B cell (primary cell): ENCODE data around the gene HSBP1L1. TPM values are rescaled to one million over a fixed set of nuclear protein-coding genes. Genes with fewer than 3 reads are reported as not detected.
A peak's percentile ranks its signal among the peaks of the same experiment; 100 is the strongest.

Source experiments
- ATAC-seq: fragments of 200-7000 bp; cut with Tn5 transposase; one replicate; pipeline ENCODE4 v1.10.0; 2021; ENCODE audit warnings: low read depth, mild to moderate bottlenecking, moderate number of reproducible peaks, moderate library complexity
- CTCF ChIA-PET: fragments of 350-600 bp; sonication (Branson Sonifier 250); formaldehyde crosslinking; loops from one replicate; lab custom pipeline; 2021; ENCODE audit warnings: antibody characterized with exemption, inconsistent platforms; lab: Charles Lee
- POLR2A ChIA-PET: fragments of 350-600 bp; sonication (Branson Sonifier 250); formaldehyde crosslinking; loops from one replicate; lab custom pipeline; 2021; ENCODE audit warnings: antibody characterized with exemption; lab: Charles Lee
- DNase-seq: peaks from one replicate; pipeline ENCODE4 v3.0.0; 2013
- H2AFZ ChIP-seq: 2 replicates; pipeline ENCODE4 v1.6.1; 2012; ENCODE audit warnings: mild to moderate bottlenecking, low read depth, low read length; ENCODE audit not compliant: insufficient read depth, poor library complexity, severe bottlenecking
- H3K27ac ChIP-seq, 2 donors: 1 replicate in 1 of 2; 2 replicates in 1 of 2; pipeline ENCODE4 v1.5.1; 2012 to 2013; ENCODE audit warnings: low read length in 2 of 2, mild to moderate bottlenecking in 2 of 2, moderate library complexity in 1 of 2
- H3K27me3 ChIP-seq, 4 experiments: fragments of 200-600 bp in 1 of 4; sonication (generic) in 1 of 4; replicated peaks in 1 of 4; 1 replicate in 2 of 4; 2 replicates in 2 of 4; pipeline versions ENCODE4 v1.6.1 to v1.7.0; 2013 to 2016; ENCODE audit warnings: low read length in 3 of 4, mild to moderate bottlenecking in 2 of 4, mixed read lengths in 1 of 4, moderate library complexity in 1 of 4; ENCODE audit not compliant: insufficient read depth in 4 of 4, control insufficient read depth in 3 of 4; ENCODE audit errors: control extremely low read depth in 1 of 4
- H3K36me3 ChIP-seq, 2 experiments: replicated peaks in 1 of 2; 1 replicate in 1 of 2; 2 replicates in 1 of 2; pipeline versions ENCODE4 v1.6.1 to v1.7.1; 2013; ENCODE audit warnings: low read length in 1 of 2; ENCODE audit not compliant: insufficient read depth in 2 of 2, control insufficient read depth in 1 of 2; ENCODE audit errors: control extremely low read depth in 1 of 2, extremely low read depth in 1 of 2
- H3K4me1 ChIP-seq, 2 donors: fragments of 200-600 bp in 1 of 2; sonication (generic) in 1 of 2; 1 replicate in 1 of 2; 2 replicates in 1 of 2; pipeline versions ENCODE4 v1.5.1 to v1.6.1; 2013 to 2017; ENCODE audit warnings: low read length in 2 of 2; ENCODE audit not compliant: control insufficient read depth in 2 of 2, insufficient read depth in 2 of 2
- H3K4me2 ChIP-seq: replicated peaks from 2 replicates; pipeline ENCODE3; 2012; ENCODE audit warnings: mild to moderate bottlenecking, low read depth, low read length; ENCODE audit not compliant: poor library complexity, severe bottlenecking
- H3K4me3 ChIP-seq, 5 experiments: fragments of 200-600 bp in 1 of 5; sonication (generic) in 1 of 5; 1 replicate in 3 of 5; 2 replicates in 2 of 5; pipeline versions ENCODE4 v1.5.1 to v1.7.0; 2011 to 2016; ENCODE audit warnings: low read length in 4 of 5, mild to moderate bottlenecking in 4 of 5, low read depth in 2 of 5, control low read depth in 1 of 5, moderate library complexity in 1 of 5; ENCODE audit not compliant: insufficient read depth in 1 of 5; ENCODE audit errors: control extremely low read depth in 1 of 5, extremely low read depth in 1 of 5
- H3K79me2 ChIP-seq: fragments of 200-600 bp; sonication (generic); one replicate; pipeline ENCODE4 v1.6.0; 2016; ENCODE audit warnings: low read length; ENCODE audit not compliant: control insufficient read depth, insufficient read depth
- H3K9ac ChIP-seq: fragments of 200-600 bp; sonication (generic); 2 replicates; pipeline ENCODE4 v1.6.1; 2017; ENCODE audit warnings: mild to moderate bottlenecking, low read length, moderate library complexity
- H3K9me3 ChIP-seq, 3 donors: one replicate each; pipeline versions ENCODE4 v1.6.1 to v1.7.1; 2013; ENCODE audit warnings: low read length in 2 of 3; ENCODE audit not compliant: control insufficient read depth in 2 of 3, insufficient read depth in 1 of 3; ENCODE audit errors: control extremely low read depth in 1 of 3
- H4K20me1 ChIP-seq: 2 replicates; pipeline ENCODE4 v1.6.0; 2012; ENCODE audit warnings: mild to moderate bottlenecking, low read length; ENCODE audit not compliant: insufficient read depth, control insufficient read depth, poor library complexity, severe bottlenecking
- H3K27ac Mint-ChIP-seq: one replicate; pipeline ENCODE4 v1.8.0; 2021; ENCODE audit warnings: mixed read lengths
- H3K27me3 Mint-ChIP-seq: one replicate; pipeline ENCODE4 v1.8.0; 2021; ENCODE audit warnings: mixed read lengths
- H3K4me1 Mint-ChIP-seq: one replicate; pipeline ENCODE4 v1.8.0; 2021; ENCODE audit warnings: mixed read lengths
- H3K4me3 Mint-ChIP-seq: one replicate; pipeline ENCODE4 v1.8.0; 2021; ENCODE audit warnings: mixed read lengths
- H3K9me3 Mint-ChIP-seq: one replicate; pipeline ENCODE4 v1.8.0; 2022; ENCODE audit warnings: mixed read lengths; ENCODE audit not compliant: insufficient read depth
- EZH2 ChIP-seq: IDR thresholded peaks from 2 replicates; pipeline ENCODE4 v1.6.1; 2012; ENCODE audit warnings: borderline replicate concordance, low read depth, mild to moderate bottlenecking, moderate library complexity, low read length; ENCODE audit not compliant: insufficient read depth, poor library complexity, severe bottlenecking
- WGBS: methylation state at CpG from one replicate; pipeline ENCODE4 v1.1.5; 2013; ENCODE audit warnings: missing lambda C conversion rate; ENCODE audit not compliant: insufficient coverage; 5-methylcytosine and 5-hydroxymethylcytosine counted together
- intact Hi-C: fragments of 100-400 bp; cut with micrococcal nuclease; formaldehyde crosslinking; loops from one replicate; pipeline ENCODE4 v1.10.0; 2022
- polyA plus RNA-seq: library from polyadenylated mRNA; depleted of rRNA; stranded (reverse); fragments of >200 nt; gene quantifications from 2 replicates; pipeline ENCODE4 v1.2.3, GENCODE V29; 2012
- total RNA-seq, 2 donors: library from RNA; stranded (reverse); fragments of 120-200 nt in 1 of 2; gene quantifications; 1 replicate in 1 of 2; 2 replicates in 1 of 2; pipeline versions ENCODE4 v1.2.3 to v1.2.4, GENCODE V29; 2013 to 2022
- TF ChIP-seq, protein P1 (sequence below): fragments of 200-600 bp; IDR thresholded peaks from one replicate; pipeline ENCODE4 v1.8.0; 2022; ENCODE audit warnings: antibody characterized with exemption, mild to moderate bottlenecking

The HSBP1L1 gene
- total and polyA plus RNA-seq, 2 donors (not counting 1 experiment from before 2014, with no cell fraction given), result 4.6 to 7.2 TPM

DNA sequence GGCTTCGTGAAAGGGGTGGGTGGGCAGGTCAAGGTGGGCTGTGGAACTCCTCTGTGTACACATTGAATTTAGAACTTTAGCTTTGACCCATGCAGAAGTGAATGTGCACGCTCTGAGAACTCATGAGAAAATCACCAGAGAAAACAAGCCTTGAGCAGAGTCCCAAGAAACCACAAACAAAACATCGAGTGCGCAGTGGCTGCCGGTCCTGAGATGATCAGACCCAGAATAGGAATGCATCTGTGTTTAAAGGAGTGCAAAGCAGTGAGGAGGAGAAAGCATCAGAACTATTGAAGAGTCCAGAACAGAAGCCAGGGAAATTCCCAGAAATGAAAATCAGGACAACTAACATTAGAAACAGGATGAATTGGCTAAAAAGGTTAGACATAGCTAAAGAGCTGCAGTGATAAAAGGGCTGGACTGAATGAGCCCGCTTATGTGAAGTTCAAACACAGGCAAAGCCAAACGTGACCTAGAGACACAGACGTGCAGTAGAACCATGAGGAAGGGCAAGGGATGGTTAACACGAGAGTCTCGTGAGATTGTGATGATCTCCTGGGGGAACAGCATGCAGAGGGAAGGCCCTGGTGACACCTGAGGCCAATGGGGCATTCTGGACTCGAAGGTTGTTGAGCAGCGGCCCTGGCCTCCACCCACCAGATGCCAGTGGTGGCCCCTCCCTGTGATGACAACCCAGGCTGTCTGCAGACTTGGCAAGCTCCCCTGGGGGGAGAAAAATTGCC lies 40.3 kb downstream of the HSBP1L1 start:
- Mint-ChIP-seq H3K27ac (peak overlapping the region; percentile 85), H3K4me1 (peaks cover 7% of the 10 kb centered on the region), H3K27me3 (no peaks in the 10 kb centered on the region), H3K9me3 (peaks cover 10% of the 10 kb centered on the region), H3K4me3 (peak overlapping the region; percentile 24)
- H3K4me1 ChIP-seq, result no peaks in the 10 kb centered on the region
- no peak overlapping the region for H3K4me2 ChIP-seq
- no peaks in the 10 kb centered on the region for H3K79me2 ChIP-seq
- H3K27ac ChIP-seq, result no peak overlapping the region
- TF ChIP-seq EZH2, result no peak
- TF ChIP-seq, protein P1, sequence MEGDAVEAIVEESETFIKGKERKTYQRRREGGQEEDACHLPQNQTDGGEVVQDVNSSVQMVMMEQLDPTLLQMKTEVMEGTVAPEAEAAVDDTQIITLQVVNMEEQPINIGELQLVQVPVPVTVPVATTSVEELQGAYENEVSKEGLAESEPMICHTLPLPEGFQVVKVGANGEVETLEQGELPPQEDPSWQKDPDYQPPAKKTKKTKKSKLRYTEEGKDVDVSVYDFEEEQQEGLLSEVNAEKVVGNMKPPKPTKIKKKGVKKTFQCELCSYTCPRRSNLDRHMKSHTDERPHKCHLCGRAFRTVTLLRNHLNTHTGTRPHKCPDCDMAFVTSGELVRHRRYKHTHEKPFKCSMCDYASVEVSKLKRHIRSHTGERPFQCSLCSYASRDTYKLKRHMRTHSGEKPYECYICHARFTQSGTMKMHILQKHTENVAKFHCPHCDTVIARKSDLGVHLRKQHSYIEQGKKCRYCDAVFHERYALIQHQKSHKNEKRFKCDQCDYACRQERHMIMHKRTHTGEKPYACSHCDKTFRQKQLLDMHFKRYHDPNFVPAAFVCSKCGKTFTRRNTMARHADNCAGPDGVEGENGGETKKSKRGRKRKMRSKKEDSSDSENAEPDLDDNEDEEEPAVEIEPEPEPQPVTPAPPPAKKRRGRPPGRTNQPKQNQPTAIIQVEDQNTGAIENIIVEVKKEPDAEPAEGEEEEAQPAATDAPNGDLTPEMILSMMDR, result no peak
- ChIA-PET CTCF (no interaction called here), POLR2A (no interaction called here)
- no peaks in the 10 kb centered on the region for H4K20me1 ChIP-seq
- ATAC-seq (no peak), DNase-seq (no peak)
- WGBS, result 72% methylated on average over 8 of the region's 12 CpGs
- H3K27me3 ChIP-seq, result no peaks in the 10 kb centered on the region
- no peak overlapping the region for H3K9ac ChIP-seq
- intact Hi-C loops, result no loop called here
- H2AFZ ChIP-seq, result no peak overlapping the region
- H3K9me3 ChIP-seq, result peaks cover 0 to 39% (median 11%) of the 10 kb centered on the region in 3 donors
- no peaks in the 10 kb centered on the region for H3K36me3 ChIP-seq
- H3K4me3 ChIP-seq, result no peak overlapping the region

DNA sequence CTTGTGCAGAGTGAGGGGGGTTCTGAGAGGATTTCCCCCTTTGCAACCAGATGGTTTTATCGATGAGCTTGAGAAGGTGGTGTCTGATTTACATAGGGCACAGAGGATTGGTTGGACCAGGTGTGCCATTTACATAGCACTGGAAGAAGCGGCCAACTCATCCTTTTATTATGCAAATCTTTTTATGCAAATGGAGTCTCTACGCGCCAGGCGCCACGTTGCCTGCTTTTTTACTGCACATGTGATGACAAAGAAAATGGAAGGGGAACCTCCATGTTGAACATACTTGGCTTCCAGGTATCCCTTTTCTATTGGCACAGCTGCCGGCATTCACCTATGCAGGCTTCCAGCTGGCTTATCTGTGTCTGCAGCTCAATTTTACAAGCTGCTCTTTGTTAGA lies 42.3 kb downstream of the HSBP1L1 start:
- TF ChIP-seq EZH2, result no peak
- TF ChIP-seq, protein P1, result no peak
- no peak for ATAC-seq
- H3K27ac Mint-ChIP-seq, result no peak overlapping the region
- Histone ChIP-seq H2AFZ (no peak overlapping the region), H3K4me1 (no peaks in the 10 kb centered on the region), H3K36me3 (no peaks in the 10 kb centered on the region), H3K27me3 (no peaks in the 10 kb centered on the region), H3K27ac (no peak overlapping the region), H4K20me1 (no peaks in the 10 kb centered on the region), H3K9me3 (peaks cover 0 to 39% (median 4%) of the 10 kb centered on the region in 3 donors), H3K9ac (no peak overlapping the region), H3K79me2 (no peaks in the 10 kb centered on the region), H3K4me2 (no peak overlapping the region), H3K4me3 (no peak overlapping the region)
- no peaks in the 10 kb centered on the region for H3K27me3 Mint-ChIP-seq
- H3K9me3 Mint-ChIP-seq, result peaks cover 16% of the 10 kb centered on the region
- H3K4me3 Mint-ChIP-seq, result no peak overlapping the region
- ChIA-PET POLR2A (interaction anchor here (0.6 kb wide), 1 partner anchor 631 kb away, joined by 7 read pairs; no protein-coding TSS in a partner anchor), CTCF (interaction anchor here (0.7 kb wide), 1 partner anchor 151 kb away, joined by 3 read pairs; no protein-coding TSS in a partner anchor)
- peaks cover 7% of the 10 kb centered on the region for H3K4me1 Mint-ChIP-seq
- 92% methylated on average over 2 of the region's 7 CpGs for WGBS
- intact Hi-C loops, result no loop called here
- DNase-seq, result no peak
